Measurements from ENCODE around the gene PPP2R5D.

DNA sequence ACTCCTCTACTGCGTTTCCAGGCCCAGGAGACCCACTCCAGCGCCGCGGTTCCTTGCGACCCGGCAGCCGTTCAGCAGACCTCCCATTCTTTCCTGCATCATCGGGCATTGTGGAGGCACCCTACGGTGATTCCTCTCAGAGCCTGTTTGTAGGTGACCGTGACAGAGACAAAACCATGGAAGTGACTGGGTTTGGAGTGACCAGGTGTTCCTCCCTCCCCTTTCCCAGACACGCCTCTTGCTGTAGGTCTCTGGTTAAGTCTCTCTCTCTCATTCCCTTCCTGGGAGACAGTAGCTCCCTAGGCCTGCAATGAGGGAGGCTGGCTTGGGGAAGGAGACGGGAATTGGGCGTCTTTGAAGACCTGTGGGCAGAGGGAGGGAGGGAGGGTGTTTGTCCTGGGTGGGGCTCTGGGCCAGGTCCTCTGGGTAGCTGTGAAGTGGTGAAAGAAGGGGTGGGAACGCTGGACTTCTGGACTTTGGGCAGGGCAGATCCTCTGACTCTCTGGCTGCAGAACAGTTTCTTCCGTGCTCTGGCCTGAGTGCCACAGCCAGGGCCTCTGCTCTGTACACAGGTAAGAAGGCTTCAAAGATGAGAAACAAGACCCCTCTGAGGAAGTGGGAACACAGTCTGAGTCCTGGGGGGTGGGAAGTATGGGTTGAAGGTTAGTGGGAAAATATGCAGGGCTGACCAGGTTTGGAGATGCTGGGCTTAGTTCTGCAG, 75.8 kb downstream of the PPP2R5D start:
- TF ChIP-seq POLR2A (IDR thresholded peaks at IDR 0.05; ENCODE audit: low read length) (no peak), GATA1 (IDR thresholded peaks at IDR 0.05; ENCODE audit: low read depth, low read length) (no peak)

All from erythroblast (primary cell).